IPS DF 6.9 (cell line): Measurements from ENCODE around the gene SAMHD1.
A peak's percentile ranks its signal among the peaks of the same experiment; 100 is the strongest.
"Not testable (repeated sequence)": the region's sequence is repeated elsewhere in the genome, so short reads cannot be mapped to it uniquely, and the experiment has no call there.

Experiments used
- DNase-seq: peaks from one replicate; pipeline ENCODE4 v3.0.0-alpha.2; 2013; ENCODE audit warnings: low read depth, low spot score
- H3K27ac ChIP-seq: one replicate; pipeline ENCODE4 v1.5.1; 2013; ENCODE audit warnings: low read length, control low read depth
- H3K27me3 ChIP-seq: 2 replicates; pipeline ENCODE4 v1.6.1; 2013; ENCODE audit warnings: mild to moderate bottlenecking, low read length; ENCODE audit not compliant: control insufficient read depth, insufficient read depth
- H3K36me3 ChIP-seq: 2 replicates; pipeline ENCODE4 v1.6.1; 2013; ENCODE audit warnings: low read length; ENCODE audit not compliant: control insufficient read depth, insufficient read depth
- H3K4me1 ChIP-seq: 2 replicates; pipeline ENCODE4 v1.6.1; 2013; ENCODE audit warnings: low read length; ENCODE audit not compliant: control insufficient read depth, insufficient read depth
- H3K4me3 ChIP-seq: 2 replicates; pipeline ENCODE4 v1.5.1; 2013; ENCODE audit warnings: mild to moderate bottlenecking, low read length
- H3K9me3 ChIP-seq: 2 replicates; pipeline ENCODE4 v1.6.1; 2013; ENCODE audit warnings: low read length, inconsistent platforms; ENCODE audit not compliant: control insufficient read depth, insufficient read depth
- WGBS: extraction: QIAGEN DNeasy Blood & Tissue Kit; methylation state at CpG from one replicate; pipeline ENCODE4 v1.1.7; 2013; ENCODE audit warnings: mixed read lengths, missing lambda C conversion rate; ENCODE audit not compliant: insufficient read length, insufficient coverage; 5-methylcytosine and 5-hydroxymethylcytosine counted together

SAMHD1 gene

DNA sequence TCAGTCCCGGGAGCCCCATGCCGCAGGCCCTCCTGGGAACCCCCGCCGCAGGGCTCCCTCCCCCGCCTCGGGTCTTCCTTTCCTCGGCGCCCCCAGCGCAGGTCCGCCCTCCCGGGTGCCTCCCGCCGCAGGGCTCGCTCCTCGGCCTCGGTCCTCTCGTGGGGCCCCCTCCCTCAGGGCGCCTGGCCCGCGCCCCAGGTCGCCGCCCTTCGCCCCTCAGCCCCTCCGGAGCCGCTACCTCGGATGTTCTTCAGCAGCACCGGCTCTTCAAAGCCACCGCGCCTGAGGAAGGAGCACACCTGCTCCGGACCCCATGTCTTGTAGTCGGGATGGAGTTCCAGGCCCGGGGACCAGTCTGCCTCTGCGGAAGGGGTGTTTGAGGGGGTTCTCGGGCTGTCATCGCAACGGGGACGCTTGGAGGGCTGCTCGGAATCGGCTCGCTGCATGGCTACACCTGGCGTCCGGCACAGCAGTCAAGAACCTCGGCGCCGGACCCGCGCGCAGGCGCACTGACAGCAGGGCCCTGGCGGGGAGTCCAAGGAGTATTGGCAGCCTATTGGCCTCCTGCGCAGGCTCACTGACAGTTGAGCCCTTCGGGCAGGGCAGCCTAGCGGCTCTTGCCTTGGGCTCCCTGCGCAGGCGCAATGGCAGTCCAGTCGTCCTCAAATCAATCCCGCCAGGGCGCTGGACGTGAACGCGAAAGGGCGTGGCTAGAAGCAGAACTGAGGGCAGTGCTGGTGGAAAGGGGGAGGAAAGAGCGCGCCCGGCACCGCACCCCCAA, at the start of gene SAMHD1:
TSS of gene SAMHD1 (minus strand) at position 511 of the 781 bp plus-strand sequence. CDS start at position 446, 65 bp downstream.
- H3K36me3 ChIP-seq, result no peaks in the 10 kb centered on the region
- no peaks in the 10 kb centered on the region; the same call in 1 of the 2 replicates for H3K4me1 ChIP-seq
- peak within 1 kb of the TSS; percentile 51; the same call in 1 of the 2 replicates for H3K4me3 ChIP-seq
- H3K27me3 ChIP-seq, result no peaks in the 10 kb centered on the region
- no peaks in the 10 kb centered on the region for H3K9me3 ChIP-seq
- no CpG with 5 or more reads among the region's 66 CpGs for WGBS
- DNase-seq, result peak; percentile 96
- no peak within 1 kb of the TSS for H3K27ac ChIP-seq

DNA sequence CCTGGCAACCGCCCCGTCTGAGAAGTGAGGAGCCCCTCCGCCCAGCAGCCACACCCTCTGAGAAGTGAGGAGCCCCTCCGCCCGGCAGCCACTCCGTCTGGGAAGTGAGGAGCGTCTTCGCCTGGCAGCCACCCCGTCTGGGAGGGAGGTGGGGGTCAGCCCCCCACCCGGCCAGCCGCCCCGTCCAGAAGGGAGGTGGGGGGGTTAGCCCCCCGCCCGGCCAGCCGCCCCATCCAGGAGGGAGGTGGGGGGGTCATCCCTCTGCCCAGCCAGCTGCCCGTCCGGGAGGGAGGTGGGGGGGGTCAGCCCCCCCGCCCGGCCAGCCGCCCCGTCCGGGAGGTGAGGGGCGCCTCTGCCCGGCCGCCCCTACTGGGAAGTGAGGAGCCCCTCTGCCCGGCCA, 48.7 kb upstream of the SAMHD1 start:
- not testable (repeated sequence) for H3K9me3 ChIP-seq, H3K27me3 ChIP-seq, DNase-seq, H3K27ac ChIP-seq, H3K36me3 ChIP-seq, H3K4me3 ChIP-seq, H3K4me1 ChIP-seq
- no CpG with 5 or more reads among the region's 26 CpGs for WGBS

DNA sequence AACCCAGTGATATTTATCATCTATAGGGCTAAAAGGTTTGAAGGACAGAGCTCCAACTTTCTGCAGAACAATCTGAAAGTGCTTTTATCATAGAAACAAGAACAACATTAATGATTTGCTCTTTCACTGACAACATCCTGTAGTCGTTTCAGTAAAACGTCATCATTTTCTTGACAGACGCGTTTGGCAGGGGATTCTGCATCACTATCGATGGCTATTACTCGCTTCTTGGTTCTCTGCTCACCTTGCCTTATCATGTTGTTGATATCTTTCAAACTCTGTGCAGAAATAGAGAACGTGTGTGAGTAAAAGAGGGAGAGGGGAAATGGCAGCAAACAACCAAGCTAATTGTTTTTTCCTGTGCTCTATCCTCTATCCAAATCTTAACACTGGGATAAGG, 47.1 kb upstream of the SAMHD1 start:
- WGBS, result no CpG with 5 or more reads among the region's 7 CpGs
- no peak for DNase-seq
- Histone ChIP-seq H3K9me3 (peaks cover 3% of the 10 kb centered on the region), H3K4me1 (no peaks in the 10 kb centered on the region; the same call in 1 of the 2 replicates), H3K27me3 (no peaks in the 10 kb centered on the region), H3K4me3 (no peak overlapping the region), H3K27ac (no peak overlapping the region), H3K36me3 (no peaks in the 10 kb centered on the region; the same call in 1 of the 2 replicates)

DNA sequence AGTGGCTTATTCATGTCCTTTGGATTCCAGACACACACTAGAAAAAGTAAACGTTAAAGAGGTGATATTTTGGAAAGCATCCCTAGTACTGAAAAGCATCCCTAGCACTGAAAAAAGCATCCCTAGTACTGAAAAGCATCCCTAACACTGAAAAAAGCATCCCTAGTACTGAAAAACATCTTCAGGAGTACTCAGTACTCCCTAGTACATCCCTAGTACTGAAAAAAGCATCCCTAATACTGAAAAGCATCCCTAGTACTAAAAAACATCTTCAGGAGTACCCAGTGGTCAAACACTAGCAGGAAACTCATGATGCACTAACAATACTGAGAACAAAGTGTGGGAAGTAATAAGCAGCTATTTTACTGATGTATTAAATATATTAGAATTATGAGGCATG, 45.6 kb upstream of the SAMHD1 start:
- Histone ChIP-seq H3K4me1 (no peaks in the 10 kb centered on the region; the same call in 1 of the 2 replicates), H3K27me3 (no peaks in the 10 kb centered on the region), H3K36me3 (no peaks in the 10 kb centered on the region), H3K4me3 (no peak overlapping the region), H3K9me3 (peaks cover 3% of the 10 kb centered on the region), H3K27ac (no peak overlapping the region)
- WGBS, result no CpG with 5 or more reads among the region's 1 CpG
- DNase-seq, result no peak

DNA sequence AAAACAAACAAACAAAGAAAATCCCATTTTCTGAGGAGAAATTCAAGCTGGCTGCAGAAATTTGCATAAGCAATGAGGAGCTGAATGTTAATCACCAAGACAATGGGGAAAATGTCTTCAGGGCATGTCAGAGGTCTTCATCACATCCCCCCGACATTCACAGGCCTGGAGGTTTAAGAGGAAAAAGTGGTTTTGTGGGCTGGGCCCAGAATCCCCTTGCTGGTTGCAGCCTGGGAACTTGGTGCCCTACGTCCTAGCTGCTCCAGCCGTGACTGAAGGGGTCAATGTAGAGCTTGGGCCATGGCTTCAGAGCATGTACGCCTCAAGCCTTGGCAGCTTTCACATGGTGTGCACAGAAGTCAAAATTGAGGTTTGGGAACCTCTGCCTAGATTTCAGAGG, 42.7 kb upstream of the SAMHD1 start:
- no CpG with 5 or more reads among the region's 4 CpGs for WGBS
- H3K36me3 ChIP-seq, DNase-seq, H3K4me1 ChIP-seq, H3K27me3 ChIP-seq, H3K4me3 ChIP-seq, H3K27ac ChIP-seq, H3K9me3 ChIP-seq: not testable (repeated sequence)

DNA sequence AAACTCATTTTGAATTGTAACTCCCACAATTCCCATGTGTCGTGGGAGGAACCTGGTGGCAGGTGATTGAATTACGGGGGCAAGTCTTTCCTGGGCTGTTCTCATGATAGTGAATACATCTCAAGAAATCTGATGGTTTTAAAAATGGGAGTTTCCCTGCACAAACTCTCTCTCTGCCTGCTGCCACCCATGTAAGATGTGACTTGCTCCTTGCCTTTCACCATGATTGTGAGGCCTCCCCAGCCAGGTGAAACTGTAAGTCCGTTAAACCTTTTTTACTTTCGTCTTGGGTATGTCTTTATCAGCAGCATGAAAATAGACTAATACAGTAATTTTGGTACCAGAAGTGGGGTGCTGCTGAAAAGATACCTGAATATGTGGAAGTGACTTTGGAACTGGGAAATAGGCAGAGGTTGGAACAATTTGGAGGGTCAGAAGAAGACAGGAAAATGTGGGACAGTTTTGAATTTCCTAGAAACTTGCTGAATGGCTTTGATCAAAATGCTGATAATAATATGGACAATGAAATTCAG, 41.4 kb upstream of the SAMHD1 start:
- Histone ChIP-seq H3K4me1 (no peaks in the 10 kb centered on the region; the same call in 1 of the 2 replicates), H3K9me3 (peaks cover 3% of the 10 kb centered on the region), H3K27ac (no peak overlapping the region), H3K4me3 (no peak overlapping the region), H3K36me3 (no peaks in the 10 kb centered on the region), H3K27me3 (no peaks in the 10 kb centered on the region)
- WGBS, result no CpG with 5 or more reads among the region's 4 CpGs
- no peak for DNase-seq

DNA sequence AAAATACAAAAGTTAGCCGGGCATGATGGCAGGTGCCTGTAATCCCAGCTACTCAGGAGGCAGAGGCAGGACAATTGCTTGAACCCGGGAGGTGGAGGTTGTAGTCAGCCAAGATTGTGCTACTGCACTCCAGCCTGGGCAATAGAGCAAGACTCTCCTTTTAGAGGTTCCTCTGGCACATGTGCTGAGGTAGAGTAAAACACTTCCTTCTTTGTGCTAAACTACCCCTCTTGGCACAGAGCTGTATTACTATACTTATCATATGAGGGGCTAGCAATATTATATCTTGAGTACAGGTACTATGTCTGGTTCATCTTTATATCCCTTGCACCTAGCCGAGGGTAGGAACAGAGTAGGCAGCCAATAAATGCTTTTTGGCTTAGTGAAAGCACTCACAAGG, 40.2 kb upstream of the SAMHD1 start:
- Histone ChIP-seq H3K36me3 (no peaks in the 10 kb centered on the region), H3K9me3 (peaks cover 3% of the 10 kb centered on the region), H3K4me1 (no peaks in the 10 kb centered on the region; the same call in 1 of the 2 replicates), H3K4me3 (no peak overlapping the region), H3K27ac (no peak overlapping the region), H3K27me3 (no peaks in the 10 kb centered on the region)
- WGBS, result no CpG with 5 or more reads among the region's 3 CpGs
- no peak for DNase-seq

- peaks cover 3% of the 10 kb centered on the region for H3K9me3 ChIP-seq
- no peaks in the 10 kb centered on the region; the same call in 1 of the 2 replicates for H3K4me1 ChIP-seq
- H3K36me3 ChIP-seq, result no peaks in the 10 kb centered on the region
- H3K27ac ChIP-seq, result no peak overlapping the region
- H3K27me3 ChIP-seq, result no peaks in the 10 kb centered on the region
- no peak overlapping the region for H3K4me3 ChIP-seq
- no peak for DNase-seq
- no CpG with 5 or more reads among the region's 6 CpGs for WGBS
These were observed 38.3 kb upstream of the SAMHD1 start for GRCh38 chr20:36989797-36990196.

DNA sequence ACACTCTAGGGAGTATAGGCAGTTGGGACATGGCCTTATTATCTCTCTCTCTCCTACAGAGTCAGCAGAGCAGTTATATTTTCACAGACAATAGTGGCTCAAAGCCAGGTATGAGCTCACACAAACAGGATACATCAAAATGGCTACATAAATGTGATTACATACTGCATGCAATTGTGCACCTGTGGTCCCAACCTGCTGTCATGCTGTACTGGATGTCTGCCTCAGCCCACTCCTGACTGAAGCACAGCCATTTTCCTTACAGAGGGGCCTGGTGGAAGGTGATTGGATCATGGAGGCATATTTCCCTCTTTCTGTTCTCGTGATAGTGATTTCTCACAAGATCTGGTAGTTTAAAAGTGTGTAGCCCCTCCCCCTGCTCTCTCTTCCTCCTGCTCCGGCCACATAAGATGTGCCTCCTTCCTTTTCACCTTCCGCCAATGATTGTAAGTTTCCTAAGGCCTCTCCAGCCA, 37.0 kb upstream of the SAMHD1 start:
- Histone ChIP-seq H3K4me3 (no peak overlapping the region), H3K27me3 (no peaks in the 10 kb centered on the region), H3K9me3 (no peaks in the 10 kb centered on the region), H3K36me3 (no peaks in the 10 kb centered on the region), H3K4me1 (no peaks in the 10 kb centered on the region), H3K27ac (no peak overlapping the region)
- WGBS, result no CpG with 5 or more reads among the region's 3 CpGs
- no peak for DNase-seq

DNA sequence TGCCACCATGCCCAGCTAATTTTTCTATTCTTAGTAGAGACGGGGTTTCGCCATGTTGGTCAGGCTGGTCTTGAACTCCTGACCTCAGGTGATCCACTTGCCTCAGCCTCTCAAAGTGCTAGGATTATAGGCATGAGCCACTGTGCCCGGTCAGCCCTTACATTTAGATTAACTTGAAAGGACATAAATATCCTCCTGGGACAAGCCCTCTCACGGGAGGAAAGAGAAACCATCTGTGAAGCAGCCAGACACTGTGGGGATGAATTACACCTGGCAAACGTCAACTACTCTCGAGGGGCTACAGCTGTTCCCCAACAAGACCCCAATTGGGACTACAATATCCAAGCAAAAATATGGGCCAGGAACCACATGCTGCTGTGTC, 32.7 kb upstream of the SAMHD1 start:
- no peaks in the 10 kb centered on the region for H3K4me1 ChIP-seq
- no peaks in the 10 kb centered on the region for H3K36me3 ChIP-seq
- H3K9me3 ChIP-seq, result no peaks in the 10 kb centered on the region
- no peak for DNase-seq
- no peaks in the 10 kb centered on the region for H3K27me3 ChIP-seq
- H3K4me3 ChIP-seq, result no peak overlapping the region
- no peak overlapping the region for H3K27ac ChIP-seq
- no CpG with 5 or more reads among the region's 6 CpGs for WGBS
